Activated CD4-positive, alpha-beta T cell treated with anti-CD3 and anti-CD28 coated beads, Interleukin-2, amount 50 U/mL, for 1 hour (primary cell): Measurements from ENCODE around the gene EEF2KMT.
"Not testable (repeated sequence)": the region's sequence is repeated elsewhere in the genome, so short reads cannot be mapped to it uniquely, and the experiment has no call there.

Experiments
- DNase-seq: peaks from one replicate; pipeline ENCODE4 v3.0.0-alpha.2; 2020

Gene EEF2KMT

GRCh38 chr16:5093746-5094145, 3.8 kb downstream of the EEF2KMT start:
- DNase-seq = not testable (repeated sequence)

- not testable (repeated sequence) for DNase-seq
Measured at GRCh38 chr16:5093081-5093480, 4.5 kb downstream of the EEF2KMT start.

- DNase-seq = not testable (repeated sequence)
Measured at GRCh38 chr16:5090592-5090991, 7.0 kb downstream of the EEF2KMT start.

GRCh38 chr16:5089911-5090555, 7.6 kb downstream of the EEF2KMT start:
- not testable (repeated sequence) for DNase-seq

- not testable (repeated sequence) for DNase-seq
Measured at GRCh38 chr16:5088936-5089335, 8.7 kb downstream of the EEF2KMT start.

GRCh38 chr16:5088086-5088790, 9.4 kb downstream of the EEF2KMT start:
- not testable (repeated sequence) for DNase-seq

- not testable (repeated sequence) for DNase-seq
Measured at GRCh38 chr16:5085716-5086115, 11.9 kb downstream of the EEF2KMT start.

GRCh38 chr16:5084802-5085201, 12.8 kb downstream of the EEF2KMT start:
- peak; percentile 59 for DNase-seq

- not testable (repeated sequence) for DNase-seq
Measured at GRCh38 chr16:5084099-5084731, 13.4 kb downstream of the EEF2KMT start.

GRCh38 chr16:5083646-5084045, 13.9 kb downstream of the EEF2KMT start:
- DNase-seq = not testable (repeated sequence)

- not testable (repeated sequence) for DNase-seq
Measured at GRCh38 chr16:5080996-5081395, 16.6 kb downstream of the EEF2KMT start.

- not testable (repeated sequence) for DNase-seq
Measured at GRCh38 chr16:5080461-5080860, 17.1 kb downstream of the EEF2KMT start.

- no peak for DNase-seq
Measured at GRCh38 chr16:5078626-5079025, 19.0 kb downstream of the EEF2KMT start.

GRCh38 chr16:5077304-5077703, 20.3 kb downstream of the EEF2KMT start:
- DNase-seq = no peak

GRCh38 chr16:5075637-5076036, 22.0 kb downstream of the EEF2KMT start:
- no peak for DNase-seq

- not testable (repeated sequence) for DNase-seq
Measured at GRCh38 chr16:5073771-5074170, 23.8 kb downstream of the EEF2KMT start.

- DNase-seq = no peak
Measured at GRCh38 chr16:5073279-5073629, 24.3 kb downstream of the EEF2KMT start.

GRCh38 chr16:5072334-5073278, 25.0 kb downstream of the EEF2KMT start:
- DNase-seq = no peak

GRCh38 chr16:5071681-5072333, 25.8 kb downstream of the EEF2KMT start, which contains the start of gene ALG1:
Gene ALG1 (plus strand): TSS chr16:5071843. CDS start chr16:5071850, 7 bp downstream.
- DNase-seq = peak; percentile 88

- DNase-seq = no peak
Measured at GRCh38 chr16:5071341-5071680, 26.3 kb downstream of the EEF2KMT start.

- no peak for DNase-seq
Measured at GRCh38 chr16:5070431-5071186, 27.0 kb downstream of the EEF2KMT start.

- DNase-seq = no peak
Measured at GRCh38 chr16:5069854-5070253, 27.7 kb downstream of the EEF2KMT start.
